OCI-LY7 (cell line): ENCODE results near the gene RASGRP1. TPM values are rescaled to one million over a fixed set of nuclear protein-coding genes. Genes with fewer than 3 reads are reported as not detected.

ENCODE experiments used
- BruUV-seq: library from RNA; stranded (reverse); fragments of 400-500 nt; replicated peaks from 2 replicates; lab custom pipeline; 2021; lab: Mats Ljungman, UMichigan
- CTCF ChIA-PET: fragments of 300-600 bp; sonication (Branson Sonifier 250); formaldehyde crosslinking; loops from one replicate; lab custom pipeline; 2022; ENCODE audit warnings: antibody characterized with exemption; ENCODE audit not compliant: unreplicated experiment; lab: Charles Lee
- POLR2A ChIA-PET: fragments of 300-600 bp; sonication (Branson Sonifier 250); formaldehyde crosslinking; loops from one replicate; lab custom pipeline; 2022; ENCODE audit warnings: antibody characterized with exemption; lab: Charles Lee
- DNase-seq: peaks from one replicate; pipeline ENCODE4 v3.0.0-alpha.2; 2015; ENCODE audit warnings: low spot score
- H2AFZ ChIP-seq: fragments of 200-600 bp; sonication (generic), shearing (Covaris generic); 2 replicates; pipeline ENCODE4 v1.6.1; 2014; ENCODE audit warnings: mild to moderate bottlenecking, antibody characterized with exemption, low read length, moderate library complexity
- H3K27ac ChIP-seq: fragments of 200-600 bp; sonication (generic); 2 replicates; pipeline ENCODE4 v1.5.1; 2014; ENCODE audit warnings: mixed run types, low read depth, mild to moderate bottlenecking, moderate library complexity, low read length, inconsistent platforms; ENCODE audit not compliant: poor library complexity, severe bottlenecking
- H3K36me3 ChIP-seq: fragments of 200-600 bp; sonication (generic); 2 replicates; pipeline ENCODE4 v1.6.1; 2014; ENCODE audit warnings: mild to moderate bottlenecking, antibody characterized with exemption, low read length, moderate library complexity, mixed read lengths; ENCODE audit not compliant: insufficient read depth
- H3K4me1 ChIP-seq: fragments of 200-600 bp; sonication (generic); 2 replicates; pipeline ENCODE4 v1.5.1; 2014; ENCODE audit warnings: mild to moderate bottlenecking, low read length; ENCODE audit not compliant: insufficient read depth, poor library complexity, severe bottlenecking
- H3K4me2 ChIP-seq: fragments of 200-600 bp; sonication (generic); 2 replicates; pipeline ENCODE4 v1.6.1; 2014; ENCODE audit warnings: mild to moderate bottlenecking, low read length
- H3K4me3 ChIP-seq: fragments of 200-600 bp; sonication (generic); 2 replicates; pipeline ENCODE4 v1.5.1; 2014; ENCODE audit warnings: mild to moderate bottlenecking, low read depth, low read length; ENCODE audit not compliant: poor library complexity, severe bottlenecking
- H3K79me2 ChIP-seq: fragments of 200-600 bp; sonication (generic); 2 replicates; pipeline ENCODE4 v1.6.1; 2016; ENCODE audit warnings: low read depth, mild to moderate bottlenecking, low read length, moderate library complexity, mixed read lengths; ENCODE audit not compliant: insufficient read depth
- H3K9me2 ChIP-seq: fragments of 200-600 bp; sonication (generic); 2 replicates; pipeline ENCODE4 v1.6.1; 2016; ENCODE audit warnings: mild to moderate bottlenecking, low read length, mixed read lengths; ENCODE audit not compliant: insufficient read depth
- H3K9me3 ChIP-seq: fragments of 200-600 bp; sonication (generic); 2 replicates; pipeline ENCODE4 v1.6.1; 2014; ENCODE audit warnings: mild to moderate bottlenecking, mixed run types, low read length, mixed read lengths
- H4K20me1 ChIP-seq: fragments of 200-600 bp; sonication (generic); 2 replicates; pipeline ENCODE4 v1.6.1; 2014; ENCODE audit warnings: mild to moderate bottlenecking, antibody characterized with exemption, low read length, moderate library complexity, mixed read lengths; ENCODE audit not compliant: insufficient read depth
- CTCF ChIP-seq: fragments of 200-600 bp; sonication (generic); conservative IDR thresholded peaks from 2 replicates; pipeline ENCODE4 v1.5.1; 2014; ENCODE audit warnings: mild to moderate bottlenecking, antibody characterized with exemption, low read length, moderate library complexity, mixed read lengths
- EZH2phosphoT487 ChIP-seq: fragments of 200-600 bp; sonication (generic); IDR thresholded peaks from 2 replicates; pipeline ENCODE4 v1.6.1; 2018; ENCODE audit warnings: low read depth, borderline replicate concordance, mild to moderate bottlenecking, mixed run types, antibody characterized with exemption, low read length, moderate library complexity, mixed read lengths
- intact Hi-C: fragments of 100-400 bp; cut with micrococcal nuclease; formaldehyde crosslinking; loops from one replicate; pipeline ENCODE4 v1.10.0; 2022; ENCODE audit not compliant: unreplicated experiment
- total RNA-seq, 2 experiments: library from RNA; depleted of rRNA in 1 of 2; stranded (reverse); fragments of >200 nt in 1 of 2; shearing (Covaris generic) in 1 of 2; gene quantifications; 2 replicates each; pipeline ENCODE4 v1.2.3, GENCODE V29; 2014 to 2022

RASGRP1 gene
- total RNA-seq, 2 experiments from 2014 or later: 6.1 to 17.2 TPM

- no peaks in the 10 kb centered on the region for H3K9me2 ChIP-seq
- H3K4me3 ChIP-seq: no peak overlapping the region
- POLR2A ChIA-PET: interaction anchor here (0.6 kb wide), 1 partner anchor 47 kb away, joined by 5 read pairs; no protein-coding TSS in a partner anchor
- intact Hi-C loops: no loop called here
- DNase-seq: no peak
- H3K4me2 ChIP-seq: no peak overlapping the region
- no peak overlapping the region for H3K27ac ChIP-seq
- CTCF ChIA-PET: no interaction called here
- no peaks in the 10 kb centered on the region for H3K4me1 ChIP-seq
- no peak for TF ChIP-seq CTCF
- TF ChIP-seq EZH2phosphoT487: no peak
- H2AFZ ChIP-seq: no peak overlapping the region
- no peaks in the 10 kb centered on the region for H3K79me2 ChIP-seq
- H4K20me1 ChIP-seq: no peaks in the 10 kb centered on the region; the same call in 1 of the 2 replicates
- BruUV-seq: no TSS peak
- H3K36me3 ChIP-seq: no peaks in the 10 kb centered on the region
- H3K9me3 ChIP-seq: no peaks in the 10 kb centered on the region
Measured at GRCh38 chr15:38547255-38547997, 17.2 kb downstream of the RASGRP1 start.

- Histone ChIP-seq H3K79me2 (no peaks in the 10 kb centered on the region), H3K4me1 (no peaks in the 10 kb centered on the region), H3K36me3 (no peaks in the 10 kb centered on the region), H2AFZ (no peak overlapping the region), H3K4me3 (no peak overlapping the region), H3K4me2 (no peak overlapping the region), H3K27ac (no peak overlapping the region), H3K9me3 (no peaks in the 10 kb centered on the region), H3K9me2 (no peaks in the 10 kb centered on the region), H4K20me1 (no peaks in the 10 kb centered on the region)
- intact Hi-C loops: no loop called here
- TF ChIP-seq CTCF (no peak), EZH2phosphoT487 (no peak)
- ChIA-PET CTCF (no interaction called here), POLR2A (interaction anchor here (0.7 kb wide), 1 partner anchor 156 kb away, joined by 4 read pairs; no protein-coding TSS in a partner anchor)
- no peak for DNase-seq
- BruUV-seq: no TSS peak
Measured at GRCh38 chr15:38545179-38545578, 19.4 kb downstream of the RASGRP1 start.

GRCh38 chr15:38541026-38541425, 23.6 kb downstream of the RASGRP1 start:
- no peak overlapping the region for H3K27ac ChIP-seq
- no peak for TF ChIP-seq EZH2phosphoT487
- no peak for TF ChIP-seq CTCF
- no peaks in the 10 kb centered on the region for H4K20me1 ChIP-seq
- intact Hi-C loops: no loop called here
- no peak overlapping the region for H3K4me3 ChIP-seq
- no peaks in the 10 kb centered on the region for H3K9me2 ChIP-seq
- no peak overlapping the region for H2AFZ ChIP-seq
- H3K4me1 ChIP-seq: no peaks in the 10 kb centered on the region
- ChIA-PET CTCF (no interaction called here), POLR2A (interaction anchor here (0.7 kb wide), 1 partner anchor 854 kb away, joined by 4 read pairs; no protein-coding TSS in a partner anchor)
- H3K9me3 ChIP-seq: no peaks in the 10 kb centered on the region
- DNase-seq: no peak
- H3K4me2 ChIP-seq: no peak overlapping the region
- H3K79me2 ChIP-seq: no peaks in the 10 kb centered on the region
- no peaks in the 10 kb centered on the region for H3K36me3 ChIP-seq
- no TSS peak for BruUV-seq
